ENCODE measurements around the gene DHRS12.

DHRS12 gene

DNA sequence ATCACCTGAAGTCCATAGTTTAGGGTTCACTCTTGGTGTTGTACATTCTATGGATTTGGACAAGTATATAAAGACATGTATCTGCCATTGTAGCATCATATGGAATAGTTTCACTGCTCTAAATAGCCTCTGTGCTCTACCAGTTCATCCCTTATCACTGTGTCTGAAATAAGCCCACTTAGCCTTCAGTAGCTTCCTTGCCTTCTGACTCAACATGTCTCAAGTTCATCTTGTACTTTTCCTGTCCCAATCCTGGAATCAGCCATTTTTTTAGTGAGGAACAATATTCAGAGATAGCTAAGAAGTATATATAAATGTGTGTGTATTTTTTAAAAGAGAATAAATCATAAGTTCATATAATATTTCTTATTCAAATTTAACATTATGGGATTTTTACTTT is 79.2 kb downstream of the DHRS12 start:
- TF ChIP-seq EZH2phosphoT487 (IDR thresholded peaks at IDR 0.05; ENCODE audit: low read depth), result no peak
- TF ChIP-seq, protein P1, sequence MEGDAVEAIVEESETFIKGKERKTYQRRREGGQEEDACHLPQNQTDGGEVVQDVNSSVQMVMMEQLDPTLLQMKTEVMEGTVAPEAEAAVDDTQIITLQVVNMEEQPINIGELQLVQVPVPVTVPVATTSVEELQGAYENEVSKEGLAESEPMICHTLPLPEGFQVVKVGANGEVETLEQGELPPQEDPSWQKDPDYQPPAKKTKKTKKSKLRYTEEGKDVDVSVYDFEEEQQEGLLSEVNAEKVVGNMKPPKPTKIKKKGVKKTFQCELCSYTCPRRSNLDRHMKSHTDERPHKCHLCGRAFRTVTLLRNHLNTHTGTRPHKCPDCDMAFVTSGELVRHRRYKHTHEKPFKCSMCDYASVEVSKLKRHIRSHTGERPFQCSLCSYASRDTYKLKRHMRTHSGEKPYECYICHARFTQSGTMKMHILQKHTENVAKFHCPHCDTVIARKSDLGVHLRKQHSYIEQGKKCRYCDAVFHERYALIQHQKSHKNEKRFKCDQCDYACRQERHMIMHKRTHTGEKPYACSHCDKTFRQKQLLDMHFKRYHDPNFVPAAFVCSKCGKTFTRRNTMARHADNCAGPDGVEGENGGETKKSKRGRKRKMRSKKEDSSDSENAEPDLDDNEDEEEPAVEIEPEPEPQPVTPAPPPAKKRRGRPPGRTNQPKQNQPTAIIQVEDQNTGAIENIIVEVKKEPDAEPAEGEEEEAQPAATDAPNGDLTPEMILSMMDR (IDR thresholded peaks at IDR 0.05; ENCODE audit: low read depth, low read length), result no peak

DNA sequence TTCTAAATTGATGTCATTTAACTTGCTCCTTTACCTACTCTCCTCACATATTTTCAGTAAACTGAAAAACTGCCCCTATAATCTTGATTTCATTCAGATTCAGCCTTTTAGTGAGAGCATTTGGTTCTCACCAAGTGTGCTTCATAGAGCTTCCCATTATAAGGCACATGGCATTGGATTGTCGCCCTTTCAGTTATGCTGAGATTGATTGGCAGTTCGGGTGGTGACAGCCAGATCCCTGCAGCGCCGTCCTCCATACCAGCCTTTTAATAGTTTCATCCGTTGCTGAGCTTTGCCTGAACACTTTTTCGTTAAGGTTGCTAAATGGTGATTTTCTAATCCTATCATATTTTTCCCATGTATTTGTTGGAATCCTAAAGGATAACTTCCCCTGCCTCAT is 80.4 kb downstream of the DHRS12 start:
- Histone ChIP-seq H3K9me3 (ENCODE audit: insufficient read depth, low read length) (no peaks in the 10 kb centered on the region), H3K27ac (ENCODE audit: low read length) (no peak overlapping the region), H3K36me3 (replicated peaks; ENCODE audit: low read depth, low read length) (peaks cover 17% of the 10 kb centered on the region), H4K20me1 (ENCODE audit: insufficient read depth, low read length) (no peaks in the 10 kb centered on the region), H3K4me2 (ENCODE audit: low read length) (no peak overlapping the region), H3K27me3 (ENCODE audit: low read depth, low read length) (no peaks in the 10 kb centered on the region), H2AFZ (ENCODE audit: low read depth, low read length) (no peak overlapping the region), H3K9ac (ENCODE audit: low read length) (no peak overlapping the region), H3K4me3 (ENCODE audit: low read length) (no peak overlapping the region), H3K4me1 (ENCODE audit: low read length) (peaks cover 36% of the 10 kb centered on the region), H3K79me2 (ENCODE audit: low read length) (no peaks in the 10 kb centered on the region)
- TF ChIP-seq, protein P1 (IDR thresholded peaks at IDR 0.05; ENCODE audit: low read depth, low read length), result no peak
- TF ChIP-seq EZH2phosphoT487 (IDR thresholded peaks at IDR 0.05; ENCODE audit: low read depth), result no peak

More for the DNA sequence above, 79.2 kb downstream of the DHRS12 start:
- Histone ChIP-seq H3K9me3 (ENCODE audit: insufficient read depth, low read length) (no peaks in the 10 kb centered on the region), H3K36me3 (replicated peaks; ENCODE audit: low read depth, low read length) (peaks cover 13% of the 10 kb centered on the region), H2AFZ (ENCODE audit: low read depth, low read length) (no peak overlapping the region), H3K79me2 (ENCODE audit: low read length) (no peaks in the 10 kb centered on the region), H3K9ac (ENCODE audit: low read length) (no peak overlapping the region), H3K4me2 (ENCODE audit: low read length) (no peak overlapping the region), H3K4me3 (ENCODE audit: low read length) (no peak overlapping the region), H3K4me1 (ENCODE audit: low read length) (peaks cover 36% of the 10 kb centered on the region), H4K20me1 (ENCODE audit: insufficient read depth, low read length) (no peaks in the 10 kb centered on the region), H3K27ac (ENCODE audit: low read length) (no peak overlapping the region), H3K27me3 (ENCODE audit: low read depth, low read length) (no peaks in the 10 kb centered on the region)

DNA sequence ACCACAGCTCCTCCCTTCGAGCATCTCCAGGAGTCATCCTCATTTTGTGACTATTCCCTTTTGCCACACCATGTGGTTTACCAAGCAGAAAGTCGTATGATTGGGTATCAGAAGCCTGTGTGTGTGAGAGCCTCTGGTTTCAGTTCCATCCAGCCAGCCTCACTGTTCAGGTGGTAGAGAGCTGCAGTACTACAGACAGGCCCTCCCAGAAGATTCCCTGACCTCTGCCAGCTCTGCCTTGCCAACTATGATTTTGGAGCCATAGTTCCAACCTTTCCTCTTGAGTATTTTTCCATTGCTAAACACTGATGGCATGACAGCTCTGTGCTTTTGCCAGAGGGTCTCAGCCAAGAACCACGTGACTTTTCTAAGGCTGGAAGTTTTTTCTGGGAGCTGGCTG is 82.5 kb downstream of the DHRS12 start:
- H3K4me3 ChIP-seq (ENCODE audit: low read length), result peak overlapping the region; percentile 58
- no peaks in the 10 kb centered on the region for H3K9me3 ChIP-seq (ENCODE audit: insufficient read depth, low read length)
- peak overlapping the region; percentile 64 for H3K9ac ChIP-seq (ENCODE audit: low read length)
- H3K4me1 ChIP-seq (ENCODE audit: low read length), result peaks cover 36% of the 10 kb centered on the region
- peak overlapping the region; percentile 82 for H3K27ac ChIP-seq (ENCODE audit: low read length)
- no peaks in the 10 kb centered on the region for H4K20me1 ChIP-seq (ENCODE audit: insufficient read depth, low read length)
- TF ChIP-seq, protein P1 (IDR thresholded peaks at IDR 0.05; ENCODE audit: low read depth, low read length), result no peak
- no peak for TF ChIP-seq EZH2phosphoT487 (IDR thresholded peaks at IDR 0.05; ENCODE audit: low read depth)
- no peaks in the 10 kb centered on the region for H3K27me3 ChIP-seq (ENCODE audit: low read depth, low read length)
- peak overlapping the region; percentile 85 for H3K4me2 ChIP-seq (ENCODE audit: low read length)
- H2AFZ ChIP-seq (ENCODE audit: low read depth, low read length), result no peak overlapping the region
- no peaks in the 10 kb centered on the region for H3K79me2 ChIP-seq (ENCODE audit: low read length)
- peaks cover 11% of the 10 kb centered on the region for H3K36me3 ChIP-seq (replicated peaks; ENCODE audit: low read depth, low read length)

DNA sequence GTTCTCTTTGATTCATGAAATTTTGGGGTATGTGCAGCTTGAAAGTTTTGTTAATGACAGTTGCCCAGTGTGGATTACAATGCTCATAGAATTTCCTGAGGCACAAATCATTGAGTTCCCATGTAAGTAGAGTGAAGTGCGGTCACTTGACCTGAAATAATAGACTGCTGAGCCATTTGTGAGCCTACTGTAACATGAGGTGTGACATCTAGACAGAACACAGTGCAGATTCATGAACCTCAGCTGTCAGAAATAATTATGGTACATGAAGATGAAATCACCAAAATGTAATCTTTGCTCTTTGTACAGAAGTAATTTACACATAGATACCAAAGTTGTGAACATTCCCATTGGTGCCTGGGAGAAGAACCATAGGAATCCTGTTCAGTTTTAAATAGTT is 84.6 kb downstream of the DHRS12 start:
- Histone ChIP-seq H3K27ac (ENCODE audit: low read length) (no peak overlapping the region), H3K9ac (ENCODE audit: low read length) (no peak overlapping the region), H3K27me3 (ENCODE audit: low read depth, low read length) (no peaks in the 10 kb centered on the region), H3K36me3 (replicated peaks; ENCODE audit: low read depth, low read length) (peaks cover 11% of the 10 kb centered on the region), H4K20me1 (ENCODE audit: insufficient read depth, low read length) (no peaks in the 10 kb centered on the region), H3K4me3 (ENCODE audit: low read length) (no peak overlapping the region), H3K9me3 (ENCODE audit: insufficient read depth, low read length) (no peaks in the 10 kb centered on the region), H3K79me2 (ENCODE audit: low read length) (no peaks in the 10 kb centered on the region), H3K4me1 (ENCODE audit: low read length) (peaks cover 38% of the 10 kb centered on the region), H2AFZ (ENCODE audit: low read depth, low read length) (no peak overlapping the region), H3K4me2 (ENCODE audit: low read length) (no peak overlapping the region)
- TF ChIP-seq EZH2phosphoT487 (IDR thresholded peaks at IDR 0.05; ENCODE audit: low read depth), result no peak
- TF ChIP-seq, protein P1 (IDR thresholded peaks at IDR 0.05; ENCODE audit: low read depth, low read length), result no peak

Data from OCI-LY3 (cell line).